ENCODE results near the gene TWIST2.

The TWIST2 gene

GRCh38 chr2:238821944-238822670 lies 25.8 kb upstream of the TWIST2 start:
- Mint-ChIP-seq H3K36me3 (ENCODE audit: low read depth) (peaks cover 16% of the 10 kb centered on the region), H3K4me3 (no peak overlapping the region), H3K27ac (no peak overlapping the region), H3K9me3 (peaks cover 52% of the 10 kb centered on the region), H3K4me1 (peaks cover 5% of the 10 kb centered on the region), H3K27me3 (ENCODE audit: low read depth) (peaks cover 39% of the 10 kb centered on the region)
- TF ChIP-seq, protein P1, sequence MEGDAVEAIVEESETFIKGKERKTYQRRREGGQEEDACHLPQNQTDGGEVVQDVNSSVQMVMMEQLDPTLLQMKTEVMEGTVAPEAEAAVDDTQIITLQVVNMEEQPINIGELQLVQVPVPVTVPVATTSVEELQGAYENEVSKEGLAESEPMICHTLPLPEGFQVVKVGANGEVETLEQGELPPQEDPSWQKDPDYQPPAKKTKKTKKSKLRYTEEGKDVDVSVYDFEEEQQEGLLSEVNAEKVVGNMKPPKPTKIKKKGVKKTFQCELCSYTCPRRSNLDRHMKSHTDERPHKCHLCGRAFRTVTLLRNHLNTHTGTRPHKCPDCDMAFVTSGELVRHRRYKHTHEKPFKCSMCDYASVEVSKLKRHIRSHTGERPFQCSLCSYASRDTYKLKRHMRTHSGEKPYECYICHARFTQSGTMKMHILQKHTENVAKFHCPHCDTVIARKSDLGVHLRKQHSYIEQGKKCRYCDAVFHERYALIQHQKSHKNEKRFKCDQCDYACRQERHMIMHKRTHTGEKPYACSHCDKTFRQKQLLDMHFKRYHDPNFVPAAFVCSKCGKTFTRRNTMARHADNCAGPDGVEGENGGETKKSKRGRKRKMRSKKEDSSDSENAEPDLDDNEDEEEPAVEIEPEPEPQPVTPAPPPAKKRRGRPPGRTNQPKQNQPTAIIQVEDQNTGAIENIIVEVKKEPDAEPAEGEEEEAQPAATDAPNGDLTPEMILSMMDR (IDR thresholded peaks at IDR 0.05; ENCODE audit: unreplicated experiment in 3 of 3): no peak

DNA sequence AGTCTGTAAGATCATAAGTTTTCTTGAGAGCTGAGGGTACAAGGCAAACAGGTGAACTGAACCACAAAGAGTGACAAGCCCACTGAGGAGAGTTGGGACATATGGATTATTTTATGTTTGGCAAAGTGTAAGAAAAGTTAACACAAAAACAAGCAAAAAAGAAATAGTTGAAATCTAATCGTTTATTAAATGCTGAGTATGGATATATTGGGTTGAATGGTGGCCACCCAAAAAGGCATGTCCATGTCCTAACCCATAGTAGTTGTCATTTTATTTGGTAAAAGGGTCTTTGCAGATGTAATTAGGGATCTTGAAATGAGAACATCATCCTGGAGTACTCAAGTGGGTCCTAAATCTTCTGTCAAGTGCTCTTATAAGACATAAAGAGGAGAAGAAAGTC lies 24.9 kb upstream of the TWIST2 start:
- H3K9me3 Mint-ChIP-seq: peaks cover 52% of the 10 kb centered on the region
- peaks cover 5% of the 10 kb centered on the region for H3K4me1 Mint-ChIP-seq
- peaks cover 43% of the 10 kb centered on the region for H3K27me3 Mint-ChIP-seq (ENCODE audit: low read depth)
- H3K4me3 Mint-ChIP-seq: no peak overlapping the region
- peaks cover 16% of the 10 kb centered on the region for H3K36me3 Mint-ChIP-seq (ENCODE audit: low read depth)
- TF ChIP-seq, protein P1 (IDR thresholded peaks at IDR 0.05; ENCODE audit: unreplicated experiment in 3 of 3): no peak
- H3K27ac Mint-ChIP-seq: no peak overlapping the region

DNA sequence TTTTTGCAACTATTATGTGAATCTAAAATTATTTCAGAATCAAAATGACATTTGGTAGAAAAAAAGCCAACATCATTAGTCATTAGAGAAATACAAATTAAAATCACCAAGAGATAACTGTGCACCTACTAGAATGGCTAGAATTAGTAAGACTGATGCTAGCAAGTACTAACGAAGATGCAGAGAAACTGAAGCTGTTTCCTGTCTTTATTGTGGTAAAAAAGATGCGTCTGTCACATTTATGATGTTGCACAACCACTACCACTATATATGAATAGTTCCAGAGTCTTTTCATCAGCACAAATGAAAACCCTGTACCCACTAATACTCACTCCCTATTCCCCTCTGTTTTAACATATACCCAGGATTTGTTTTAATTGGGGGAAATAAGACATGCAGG lies 16.7 kb upstream of the TWIST2 start:
- Mint-ChIP-seq H3K9me3 (peaks cover 9% of the 10 kb centered on the region), H3K4me3 (no peak overlapping the region), H3K4me1 (peaks cover 4% of the 10 kb centered on the region), H3K36me3 (ENCODE audit: low read depth) (no peaks in the 10 kb centered on the region), H3K27ac (no peak overlapping the region), H3K27me3 (ENCODE audit: low read depth) (peaks cover 58% of the 10 kb centered on the region)
- TF ChIP-seq, protein P1 (IDR thresholded peaks at IDR 0.05; ENCODE audit: unreplicated experiment in 3 of 3): no peak

DNA sequence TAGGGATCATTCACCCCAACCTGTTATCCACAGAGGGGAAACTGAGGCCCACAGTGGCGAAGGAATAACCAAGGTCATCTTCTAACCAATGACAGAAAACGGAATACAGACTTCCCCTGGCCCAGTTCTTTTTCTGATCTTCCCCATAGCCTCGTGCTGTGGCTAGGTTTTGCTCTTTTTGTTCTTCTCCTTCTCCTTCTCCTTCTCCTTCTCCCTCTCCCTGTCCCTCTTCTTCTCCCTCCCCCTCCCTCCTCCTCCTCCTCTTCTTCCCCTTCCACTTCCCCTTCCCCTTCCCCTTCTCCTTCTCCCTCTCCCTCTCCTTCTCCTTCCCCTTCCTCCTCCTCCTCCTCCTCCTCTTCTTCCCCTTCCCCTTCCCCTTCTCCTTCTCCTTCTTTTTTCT lies 12.9 kb upstream of the TWIST2 start:
- Mint-ChIP-seq H3K27me3 (ENCODE audit: low read depth) (peaks cover 70% of the 10 kb centered on the region), H3K27ac (no peak overlapping the region), H3K4me1 (peaks cover 4% of the 10 kb centered on the region), H3K4me3 (no peak overlapping the region), H3K9me3 (peaks cover 2% of the 10 kb centered on the region), H3K36me3 (ENCODE audit: low read depth) (no peaks in the 10 kb centered on the region)
- TF ChIP-seq, protein P1 (IDR thresholded peaks at IDR 0.05; ENCODE audit: unreplicated experiment in 3 of 3): no peak

GRCh38 chr2:238835726-238836301 lies 12.1 kb upstream of the TWIST2 start:
- no peaks in the 10 kb centered on the region for H3K36me3 Mint-ChIP-seq (ENCODE audit: low read depth)
- no peak overlapping the region for H3K27ac Mint-ChIP-seq

More at GRCh38 chr2:238835726-238836301, 12.1 kb upstream of the TWIST2 start:
- Mint-ChIP-seq H3K4me3 (no peak overlapping the region), H3K9me3 (peaks cover 2% of the 10 kb centered on the region), H3K4me1 (peaks cover 4% of the 10 kb centered on the region), H3K27me3 (ENCODE audit: low read depth) (peaks cover 76% of the 10 kb centered on the region)
- TF ChIP-seq, protein P1 (IDR thresholded peaks at IDR 0.05; ENCODE audit: unreplicated experiment in 3 of 3): no peak
